ENCODE results near the gene TRHDE. TPM values are rescaled to one million over a fixed set of nuclear protein-coding genes. Genes with fewer than 3 reads are reported as not detected.

Gene TRHDE
- polyA plus RNA-seq, 1 donor (not counting 4 experiments of a cell fraction or from before 2014, with no cell fraction given): 0.12 TPM

GRCh38 chr12:72692338-72692737, 420.2 kb downstream of the TRHDE start:
- FAIRE-seq: no peak
- Histone ChIP-seq H3K4me1 (ENCODE audit: control insufficient read depth, extremely low read depth, insufficient read depth, low read length) (no peaks in the 10 kb centered on the region), H2AFZ (ENCODE audit: control insufficient read depth, low read length) (no peak overlapping the region), H3K4me2 (ENCODE audit: control insufficient read depth, extremely low read depth, insufficient read depth, low read depth, low read length) (no peak overlapping the region), H3K9me3 (ENCODE audit: control insufficient read depth, low read depth, low read length) (no peaks in the 10 kb centered on the region), H3K79me2 (ENCODE audit: control insufficient read depth, insufficient read depth, low read length) (no peaks in the 10 kb centered on the region), H3K36me3 (ENCODE audit: control insufficient read depth in 2 of 2, extremely low read depth in 1 of 2, insufficient read depth in 2 of 2, low read length in 2 of 2) (no peaks in the 10 kb centered on the region), H3K27ac (ENCODE audit: control insufficient read depth, insufficient read depth, low read length) (no peak overlapping the region), H3K27me3 (ENCODE audit: control insufficient read depth, extremely low read depth, insufficient read depth, low read length) (no peaks in the 10 kb centered on the region), H3K4me3 (ENCODE audit: control insufficient read depth in 2 of 3, extremely low read depth in 1 of 3, insufficient read depth in 2 of 3, low read depth in 1 of 3, low read length in 3 of 3) (no peak overlapping the region), H4K20me1 (ENCODE audit: control insufficient read depth, extremely low read depth, insufficient read depth, low read length) (no peaks in the 10 kb centered on the region), H3K9me1 (ENCODE audit: control insufficient read depth, extremely low read depth, insufficient read depth, low read length) (no peaks in the 10 kb centered on the region), H3K9ac (ENCODE audit: control insufficient read depth, extremely low read depth, insufficient read depth, low read length) (no peak overlapping the region)
- dilution Hi-C loops (cut with MboI; ENCODE audit: extremely low pct_ligation_motif_present, low sequenced_read_pairs): no loop called here
- DNase-seq (ENCODE audit: low read depth, low spot score): no peak
- TF ChIP-seq EZH2 (IDR thresholded peaks at IDR 0.05; ENCODE audit: low read length) (no peak), CTCF (optimal IDR thresholded peaks at IDR 0.05 in 1 of 3, IDR thresholded peaks at IDR 0.05 in 1 of 3, conservative IDR thresholded peaks at IDR 0.05 in 1 of 3; ENCODE audit: extremely low read depth in 1 of 3, insufficient read depth in 2 of 3, low read length in 3 of 3) (no peak)

GRCh38 chr12:72694193-72694592, 422.0 kb downstream of the TRHDE start:
- FAIRE-seq: no peak
- Histone ChIP-seq H3K9me1 (ENCODE audit: control insufficient read depth, extremely low read depth, insufficient read depth, low read length) (no peaks in the 10 kb centered on the region), H3K9ac (ENCODE audit: control insufficient read depth, extremely low read depth, insufficient read depth, low read length) (no peak overlapping the region), H3K9me3 (ENCODE audit: control insufficient read depth, low read depth, low read length) (peaks cover 2% of the 10 kb centered on the region), H3K4me1 (ENCODE audit: control insufficient read depth, extremely low read depth, insufficient read depth, low read length) (no peaks in the 10 kb centered on the region), H2AFZ (ENCODE audit: control insufficient read depth, low read length) (no peak overlapping the region), H3K4me2 (ENCODE audit: control insufficient read depth, extremely low read depth, insufficient read depth, low read depth, low read length) (no peak overlapping the region), H3K27me3 (ENCODE audit: control insufficient read depth, extremely low read depth, insufficient read depth, low read length) (no peaks in the 10 kb centered on the region), H3K4me3 (ENCODE audit: control insufficient read depth in 2 of 3, extremely low read depth in 1 of 3, insufficient read depth in 2 of 3, low read depth in 1 of 3, low read length in 3 of 3) (no peak overlapping the region), H3K36me3 (ENCODE audit: control insufficient read depth in 2 of 2, extremely low read depth in 1 of 2, insufficient read depth in 2 of 2, low read length in 2 of 2) (no peaks in the 10 kb centered on the region), H3K27ac (ENCODE audit: control insufficient read depth, insufficient read depth, low read length) (no peak overlapping the region), H3K79me2 (ENCODE audit: control insufficient read depth, insufficient read depth, low read length) (no peaks in the 10 kb centered on the region), H4K20me1 (ENCODE audit: control insufficient read depth, extremely low read depth, insufficient read depth, low read length) (no peaks in the 10 kb centered on the region)
- TF ChIP-seq CTCF (optimal IDR thresholded peaks at IDR 0.05 in 1 of 3, IDR thresholded peaks at IDR 0.05 in 1 of 3, conservative IDR thresholded peaks at IDR 0.05 in 1 of 3; ENCODE audit: extremely low read depth in 1 of 3, insufficient read depth in 2 of 3, low read length in 3 of 3): no peak
- no peak for TF ChIP-seq EZH2 (IDR thresholded peaks at IDR 0.05; ENCODE audit: low read length)
- DNase-seq (ENCODE audit: low read depth, low spot score): no peak
- dilution Hi-C loops (cut with MboI; ENCODE audit: extremely low pct_ligation_motif_present, low sequenced_read_pairs): no loop called here
